HS-27A (cell line): ENCODE data around the gene RPA3.
A peak's percentile ranks its signal among the peaks of the same experiment; 100 is the strongest.
"Not testable (repeated sequence)": the region's sequence is repeated elsewhere in the genome, so short reads cannot be mapped to it uniquely, and the experiment has no call there.

ENCODE experiments used
- DNase-seq: peaks from one replicate; pipeline ENCODE4 v3.0.0-alpha.2; 2012; ENCODE audit warnings: low read depth, missing footprints

Gene RPA3

DNA sequence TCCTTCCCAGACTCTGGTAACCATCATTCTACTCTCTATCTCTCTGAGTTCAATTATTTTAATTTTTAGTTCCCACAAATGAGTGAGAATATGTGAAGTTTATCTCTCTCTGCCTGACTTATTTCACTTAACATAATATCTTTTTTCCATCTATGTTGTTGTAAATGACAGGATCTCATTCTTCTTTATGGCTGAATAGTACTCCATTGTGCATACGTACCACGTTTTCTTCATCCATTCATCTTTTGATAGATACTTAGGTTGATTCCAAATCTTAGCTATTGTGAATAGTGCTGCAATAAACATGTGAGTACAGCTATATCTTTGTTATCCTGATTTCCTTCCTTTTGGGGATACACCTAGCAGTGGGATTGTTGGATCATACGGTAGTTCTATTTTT, 23.9 kb downstream of the RPA3 start:
- no peak for DNase-seq

DNA sequence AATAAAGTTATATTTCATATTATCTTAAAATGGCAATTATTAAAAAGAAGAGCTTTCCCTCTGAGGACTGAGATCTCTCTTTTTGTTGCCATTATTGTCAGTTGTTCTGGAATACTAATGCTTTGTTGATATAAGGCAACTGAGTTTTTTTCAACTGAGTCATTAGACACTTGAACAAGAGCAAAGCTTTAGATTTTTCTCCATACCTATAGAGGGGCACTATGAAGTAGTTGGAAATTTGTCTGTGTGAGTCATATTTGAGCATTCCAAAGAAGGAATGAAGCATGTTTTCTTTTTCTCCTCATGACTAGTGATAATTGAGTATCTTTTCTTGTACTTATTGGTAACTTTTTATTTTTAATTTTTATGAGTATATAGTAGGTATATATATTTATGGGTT, 24.5 kb downstream of the RPA3 start:
- peak; percentile 51 for DNase-seq

DNA sequence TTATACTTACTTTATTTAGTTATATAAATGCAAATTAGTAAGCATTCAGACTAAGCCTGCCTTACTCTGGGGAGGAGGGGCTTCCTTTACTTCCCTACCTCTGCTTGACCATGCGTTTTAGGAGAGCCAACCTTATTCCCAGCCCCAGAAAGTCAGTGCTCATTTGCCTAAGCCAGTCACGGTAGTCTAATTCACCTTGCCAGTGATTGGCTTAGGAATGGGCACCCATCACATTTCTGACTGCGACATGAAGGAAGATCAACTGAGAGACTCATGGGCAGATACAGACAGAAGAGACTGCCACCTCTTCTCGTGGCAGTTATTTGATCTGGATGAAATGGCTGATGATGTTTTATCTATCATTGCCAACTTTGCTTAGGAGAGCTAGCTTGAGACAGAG, 29.5 kb downstream of the RPA3 start:
- no peak for DNase-seq

DNA sequence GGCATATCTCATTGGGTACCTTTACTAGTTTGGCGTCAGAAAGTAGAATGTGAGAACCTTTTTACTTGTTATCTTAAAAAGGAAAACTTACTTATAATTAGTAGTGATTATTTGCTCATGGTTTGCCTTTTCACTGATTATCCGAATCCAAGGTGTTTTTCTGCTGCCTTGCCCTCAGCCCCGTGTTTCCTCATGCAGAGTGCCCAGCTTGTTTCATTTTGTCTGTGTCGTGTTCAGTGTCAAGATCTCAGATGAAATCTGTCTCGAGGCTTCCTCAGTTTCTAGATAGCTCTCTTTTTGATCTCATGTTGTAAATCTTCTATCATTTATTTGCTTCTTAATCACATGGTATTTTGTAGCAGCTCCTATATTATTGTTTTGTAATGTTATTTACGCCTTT, 30.1 kb downstream of the RPA3 start:
- no peak for DNase-seq

GRCh38 chr7:7687800-7688199, 30.6 kb downstream of the RPA3 start:
- DNase-seq, result no peak

DNA sequence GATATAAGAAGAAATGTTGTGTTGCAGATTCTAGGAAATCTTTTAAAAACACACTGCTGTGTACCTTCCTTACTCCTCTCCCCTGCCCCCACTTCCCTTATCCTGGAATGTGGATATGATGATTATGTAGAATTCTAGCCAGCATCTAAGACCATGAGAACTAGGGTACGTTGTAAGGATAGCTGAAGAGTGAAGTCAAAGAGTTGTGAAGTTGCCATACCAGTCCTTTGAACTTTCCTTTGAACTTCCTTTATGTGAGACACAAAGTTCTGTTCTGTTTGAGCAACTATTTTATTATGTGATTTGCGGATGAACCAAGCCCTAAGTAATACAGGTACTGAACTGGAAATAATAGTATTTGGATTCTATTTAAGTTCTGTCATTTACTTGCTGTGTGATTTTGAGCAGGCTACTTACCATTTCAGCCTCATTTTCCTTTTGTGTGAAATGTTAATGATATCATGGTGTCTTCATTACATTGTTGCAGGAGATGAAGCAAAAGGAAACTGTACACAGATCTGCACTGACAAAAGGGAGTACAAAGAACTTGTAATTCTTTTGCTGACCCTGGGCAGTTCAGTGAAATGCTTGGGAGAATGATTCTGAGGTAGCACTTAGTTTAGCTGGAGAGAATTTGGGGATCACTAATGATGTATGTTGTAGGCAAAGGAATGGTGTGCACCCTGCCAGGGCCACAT, 31.4 kb downstream of the RPA3 start:
- DNase-seq, result no peak

GRCh38 chr7:7682861-7683260, 35.5 kb downstream of the RPA3 start:
- no peak for DNase-seq

- DNase-seq, result no peak
These were observed 36.5 kb downstream of the RPA3 start for GRCh38 chr7:7681936-7682329.

- peak; percentile 11 for DNase-seq
These were observed 37.0 kb downstream of the RPA3 start for GRCh38 chr7:7681191-7681935.

- not testable (repeated sequence) for DNase-seq
These were observed 38.8 kb downstream of the RPA3 start for GRCh38 chr7:7679640-7680039.

DNA sequence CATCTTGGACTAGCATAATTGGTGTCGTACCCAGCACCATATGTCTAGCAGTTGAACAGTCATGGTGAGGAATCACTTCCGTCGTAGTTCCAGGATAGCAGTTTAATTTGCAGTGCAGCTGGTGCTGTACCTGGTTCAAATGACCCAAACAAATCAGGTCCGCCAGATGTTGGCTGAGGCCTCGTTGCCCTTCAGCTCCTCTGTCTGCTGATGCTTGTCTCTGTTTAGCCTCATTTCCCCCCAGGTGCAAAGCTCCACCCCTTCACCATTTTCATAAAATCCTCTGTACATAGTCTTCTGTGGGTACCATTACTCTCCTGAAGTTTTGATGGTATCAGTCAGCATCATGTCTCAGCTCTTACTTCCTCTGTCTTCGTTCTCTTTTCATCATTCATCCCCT, 42.7 kb downstream of the RPA3 start:
- DNase-seq, result no peak

DNA sequence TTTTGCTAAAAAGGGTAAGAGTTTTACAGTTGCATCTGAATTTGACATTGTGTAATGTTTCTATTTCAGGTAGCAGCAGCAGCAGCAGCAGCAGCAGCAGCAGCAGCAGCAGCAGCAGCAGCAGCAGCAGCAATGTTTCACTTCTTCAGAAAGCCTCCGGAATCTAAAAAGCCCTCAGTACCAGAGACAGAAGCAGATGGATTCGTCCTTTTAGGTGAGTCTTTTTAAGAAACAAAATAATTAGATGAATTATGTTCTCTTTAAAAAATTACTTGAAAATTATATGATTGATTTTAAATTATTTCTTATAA, 45.2 kb downstream of the RPA3 start:
- DNase-seq, result no peak

- DNase-seq, result no peak
These were observed 45.7 kb downstream of the RPA3 start for GRCh38 chr7:7672545-7673239.

DNA sequence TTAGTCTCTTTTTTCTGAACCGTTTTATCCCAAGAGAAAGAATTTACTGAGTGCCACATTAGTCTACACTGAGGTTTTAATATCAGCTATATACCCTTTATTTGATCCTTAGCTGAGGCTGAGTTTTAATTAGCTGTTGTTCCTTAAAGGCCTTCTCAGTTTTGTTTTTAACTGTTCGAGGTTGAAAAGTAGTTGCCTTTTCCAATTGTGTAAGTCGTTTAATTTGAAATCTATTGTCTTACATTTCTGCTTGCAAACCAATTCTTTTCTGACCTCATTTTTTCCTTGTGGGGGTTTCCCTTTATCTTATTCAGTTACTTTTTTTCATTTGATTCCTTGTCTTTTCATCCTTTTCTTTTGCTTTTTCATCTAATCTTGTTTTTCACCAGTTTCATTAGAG, 47.0 kb downstream of the RPA3 start:
- no peak for DNase-seq

DNA sequence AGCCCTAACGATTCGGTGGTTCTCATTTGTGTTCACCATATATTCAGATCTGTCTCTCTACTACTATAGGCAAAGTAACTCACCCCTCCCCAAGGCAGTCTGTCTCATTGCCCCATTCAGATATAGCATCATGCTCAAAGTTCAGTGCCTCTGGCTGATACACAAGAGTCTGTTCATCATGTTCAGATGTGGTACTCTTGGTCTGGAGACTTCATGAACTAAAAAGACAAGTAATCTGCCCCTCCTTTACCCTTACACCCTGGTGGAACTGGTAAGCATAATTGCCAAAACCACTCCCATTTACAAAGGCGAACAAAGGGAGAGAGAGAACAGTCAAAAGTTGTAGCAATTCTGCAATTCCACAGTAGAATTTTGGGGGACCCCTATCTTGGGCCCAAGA, 47.9 kb downstream of the RPA3 start:
- no peak for DNase-seq

GRCh38 chr7:7668706-7669105, 49.7 kb downstream of the RPA3 start:
- no peak for DNase-seq

DNA sequence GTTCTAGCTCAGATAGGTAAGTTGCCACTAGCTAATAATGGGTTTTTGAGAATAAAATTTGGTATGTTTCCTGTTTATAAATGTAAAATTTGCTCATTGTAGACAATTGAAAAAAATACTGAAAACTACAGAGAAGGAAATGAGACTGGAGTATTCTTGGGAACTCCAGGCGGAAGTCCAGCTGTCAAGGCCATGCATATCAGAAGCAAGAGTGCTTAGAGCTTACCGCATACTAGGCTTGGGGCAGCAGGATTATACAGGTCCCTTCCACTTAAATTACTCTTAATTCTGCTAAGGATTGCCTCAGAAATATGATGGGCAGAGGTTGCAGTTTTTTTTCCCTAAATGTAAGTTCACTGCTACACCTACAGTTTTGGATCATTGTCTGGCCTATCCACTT, 51.2 kb downstream of the RPA3 start:
- DNase-seq, result no peak

DNA sequence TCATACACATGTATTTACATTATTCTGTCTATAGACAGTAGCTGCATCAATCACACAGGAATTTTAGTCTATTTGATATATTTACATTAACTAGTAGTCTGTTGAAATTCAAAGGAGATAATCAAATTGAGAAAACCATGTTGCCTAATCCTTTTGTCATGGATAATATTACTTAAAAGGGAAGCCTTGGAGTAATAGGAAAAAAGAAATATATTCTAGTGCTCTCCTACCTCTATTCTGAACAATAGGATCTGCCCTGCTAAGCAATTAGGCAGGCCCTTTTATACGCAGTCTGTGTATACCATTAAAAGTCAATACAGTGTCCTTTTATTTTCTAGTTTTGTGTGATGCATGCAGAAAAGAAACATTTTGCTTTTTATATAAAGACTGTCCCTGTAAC, 53.4 kb downstream of the RPA3 start:
- DNase-seq, result no peak

- DNase-seq, result no peak
These were observed 54.1 kb downstream of the RPA3 start for GRCh38 chr7:7664291-7664690.

DNA sequence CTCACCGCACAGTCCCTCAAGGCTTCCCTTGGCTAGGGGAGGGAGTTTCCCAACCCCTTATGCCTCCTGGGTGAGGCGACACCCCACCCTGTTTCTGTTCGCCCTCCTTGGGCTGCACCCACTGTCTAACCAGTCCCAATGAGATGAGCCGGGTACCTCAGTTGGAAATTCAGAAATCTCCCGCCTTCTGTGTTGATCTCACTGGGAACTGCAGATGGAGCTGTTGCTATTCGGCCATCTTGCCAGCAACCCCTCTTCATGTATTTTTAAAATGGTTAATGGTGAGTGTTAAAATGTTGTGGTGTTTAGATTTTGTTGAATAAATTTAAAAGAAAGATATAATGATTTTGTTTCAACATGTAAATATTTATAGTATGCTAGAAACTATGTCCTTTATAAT, 55.9 kb downstream of the RPA3 start:
- no peak for DNase-seq

GRCh38 chr7:7656459-7656858, 61.9 kb downstream of the RPA3 start:
- not testable (repeated sequence) for DNase-seq

- no peak for DNase-seq
These were observed 63.3 kb downstream of the RPA3 start for GRCh38 chr7:7654964-7655715.
